Stimulated activated CD4-positive, alpha-beta T cell treated with anti-CD3 and anti-CD28 coated beads, Interleukin-4, amount 100 ng/mL, for 1 hour (primary cell): Measurements from ENCODE around the gene DCHS1.

Source experiments
- DNase-seq: peaks from one replicate; pipeline ENCODE4 v3.0.0-alpha.2; 2020

The DCHS1 gene

DNA sequence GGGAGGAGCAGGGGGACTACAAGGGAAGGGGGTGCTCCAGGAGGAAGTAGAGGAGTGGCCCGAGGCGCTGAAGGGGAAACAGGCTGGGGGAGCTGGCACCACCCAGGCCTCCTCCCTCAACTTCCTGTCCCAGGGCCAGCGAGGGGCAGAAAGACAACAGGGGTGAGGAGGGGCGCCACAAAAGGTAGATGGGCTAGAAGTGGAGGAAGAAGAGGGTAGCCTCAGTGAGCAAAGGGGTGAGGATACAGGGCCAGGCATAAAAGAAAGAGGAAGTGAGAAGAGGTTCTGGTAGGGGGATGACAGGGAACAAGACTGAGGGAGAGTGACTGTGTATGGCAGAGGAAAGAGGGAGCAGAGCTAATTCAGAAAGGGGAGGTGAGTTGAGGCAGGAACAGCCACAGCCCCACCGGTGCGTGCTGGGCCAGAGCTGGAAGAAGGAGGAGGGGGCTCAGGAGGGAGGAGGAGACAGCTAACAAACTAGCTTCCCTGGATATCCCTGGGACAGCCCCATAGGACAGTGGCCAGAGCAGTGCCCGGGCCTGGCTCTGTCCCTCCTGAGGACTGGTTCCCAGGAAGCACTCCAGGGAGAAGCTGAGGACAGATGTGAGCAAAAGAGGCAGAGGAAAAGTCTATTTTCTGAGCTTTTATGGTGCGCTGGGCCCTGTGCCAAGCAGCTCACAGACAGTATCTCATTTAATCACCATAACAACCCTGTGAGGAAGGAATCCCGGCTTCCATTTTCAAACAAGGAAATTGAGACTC, 8.5 kb downstream of the DCHS1 start:
- peak; percentile 25 for DNase-seq

DNA sequence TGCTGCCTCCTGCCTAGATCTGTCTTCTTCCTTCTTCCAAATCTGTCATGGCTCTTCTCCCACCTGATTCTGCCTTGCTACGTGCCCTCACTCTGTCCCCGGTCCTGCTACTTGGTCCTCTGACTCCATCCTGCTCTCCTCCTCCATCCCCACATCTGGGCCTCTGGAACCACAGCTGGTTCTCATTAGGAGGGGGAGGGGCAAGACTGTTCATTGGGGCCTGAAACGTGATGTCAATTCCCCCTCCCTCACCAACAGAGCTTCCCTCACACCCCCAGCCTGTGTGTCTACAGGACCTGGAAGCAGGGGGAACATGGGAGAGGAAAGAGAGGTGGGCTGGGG, 9.1 kb downstream of the DCHS1 start:
- no peak for DNase-seq

GRCh38 chr11:6646071-6646470, 9.5 kb downstream of the DCHS1 start:
- DNase-seq: no peak

- no peak for DNase-seq
Measured at GRCh38 chr11:6642957-6643356, 12.7 kb downstream of the DCHS1 start.

- no peak for DNase-seq
Measured at GRCh38 chr11:6640985-6641701, 14.5 kb downstream of the DCHS1 start.

DNA sequence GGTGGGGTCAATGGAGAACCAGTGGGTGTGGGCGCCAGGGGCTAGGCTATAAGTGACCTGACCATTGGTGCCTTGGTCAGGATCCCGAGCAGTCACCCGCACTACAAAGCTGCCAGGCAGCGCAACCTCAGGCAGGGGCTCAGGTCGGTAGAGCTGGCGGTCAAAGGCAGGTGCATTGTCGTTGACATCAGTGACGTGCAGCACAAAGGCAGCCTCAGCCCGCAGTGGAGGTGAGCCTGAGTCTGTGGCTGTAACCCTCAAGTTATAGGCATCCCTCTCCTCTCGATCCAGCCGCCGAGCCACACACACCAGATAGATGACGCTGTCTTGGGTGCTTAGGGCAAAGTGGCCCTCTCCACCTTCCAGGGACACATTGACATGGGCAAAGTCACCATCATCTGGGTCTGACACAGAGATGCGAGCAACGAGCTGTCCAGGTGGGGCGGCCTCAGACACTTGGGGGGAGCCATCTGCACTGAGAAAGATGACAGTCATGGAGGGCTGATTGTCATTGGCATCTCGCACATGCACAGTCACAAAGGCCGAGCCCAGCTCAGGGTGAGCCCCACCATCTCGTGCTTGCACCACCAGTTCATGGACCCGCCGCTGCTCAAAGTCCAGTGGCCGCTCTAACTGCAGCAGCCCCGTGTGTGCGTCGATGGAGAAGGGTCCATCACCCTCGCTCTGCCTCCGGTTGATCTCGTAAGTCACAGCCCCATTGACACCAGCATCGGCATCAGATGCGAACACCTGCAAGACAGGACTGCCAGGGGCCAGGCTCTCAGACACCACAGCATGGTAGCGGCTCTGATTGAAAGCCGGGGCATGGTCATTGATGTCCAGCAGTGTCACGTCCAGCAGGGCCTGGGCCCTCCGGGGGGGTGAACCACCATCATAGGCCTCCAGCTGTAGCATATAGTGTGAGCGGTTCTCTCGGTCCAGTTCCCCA, 15.3 kb downstream of the DCHS1 start:
- DNase-seq: no peak

DNA sequence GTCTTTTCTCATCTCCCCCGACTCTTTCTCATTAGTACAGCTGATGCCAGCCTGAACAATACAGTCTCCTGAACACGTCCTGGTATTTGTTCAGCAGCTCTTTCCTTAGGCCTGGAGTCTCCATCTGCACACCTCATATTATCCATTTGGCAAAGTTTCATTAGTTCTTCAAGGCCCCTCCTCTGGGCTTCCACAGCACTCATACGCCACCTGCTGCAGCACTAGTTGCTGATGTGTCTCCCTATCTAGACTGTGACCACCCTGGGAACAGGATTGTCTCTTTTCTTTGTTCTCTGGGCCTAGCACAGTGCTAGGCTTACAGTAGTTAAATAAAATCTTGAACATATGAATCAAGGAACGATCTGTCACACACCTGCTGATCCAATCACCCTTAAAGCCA, 17.2 kb downstream of the DCHS1 start:
- DNase-seq: no peak

DNA sequence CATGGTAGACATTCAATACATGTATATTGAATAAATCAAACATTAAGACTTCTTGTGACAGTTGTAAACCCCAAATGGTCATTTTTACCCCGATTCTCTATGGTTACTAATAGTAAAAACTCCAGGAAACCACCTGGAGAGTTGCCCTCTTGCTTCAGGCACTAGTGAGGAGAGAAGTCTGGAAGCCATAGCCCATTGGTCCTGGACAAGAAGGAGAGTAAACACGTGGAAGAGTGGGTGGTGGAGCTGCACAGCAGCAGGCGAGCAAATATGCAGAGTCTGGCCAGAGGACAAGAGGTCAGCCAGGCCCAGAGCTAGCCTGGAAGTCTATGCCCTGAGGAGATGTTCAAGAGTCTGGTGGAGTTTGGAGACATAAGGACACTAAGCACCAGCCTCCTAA, 17.7 kb downstream of the DCHS1 start:
- no peak for DNase-seq

GRCh38 chr11:6636480-6636879, 19.1 kb downstream of the DCHS1 start:
- no peak for DNase-seq

DNA sequence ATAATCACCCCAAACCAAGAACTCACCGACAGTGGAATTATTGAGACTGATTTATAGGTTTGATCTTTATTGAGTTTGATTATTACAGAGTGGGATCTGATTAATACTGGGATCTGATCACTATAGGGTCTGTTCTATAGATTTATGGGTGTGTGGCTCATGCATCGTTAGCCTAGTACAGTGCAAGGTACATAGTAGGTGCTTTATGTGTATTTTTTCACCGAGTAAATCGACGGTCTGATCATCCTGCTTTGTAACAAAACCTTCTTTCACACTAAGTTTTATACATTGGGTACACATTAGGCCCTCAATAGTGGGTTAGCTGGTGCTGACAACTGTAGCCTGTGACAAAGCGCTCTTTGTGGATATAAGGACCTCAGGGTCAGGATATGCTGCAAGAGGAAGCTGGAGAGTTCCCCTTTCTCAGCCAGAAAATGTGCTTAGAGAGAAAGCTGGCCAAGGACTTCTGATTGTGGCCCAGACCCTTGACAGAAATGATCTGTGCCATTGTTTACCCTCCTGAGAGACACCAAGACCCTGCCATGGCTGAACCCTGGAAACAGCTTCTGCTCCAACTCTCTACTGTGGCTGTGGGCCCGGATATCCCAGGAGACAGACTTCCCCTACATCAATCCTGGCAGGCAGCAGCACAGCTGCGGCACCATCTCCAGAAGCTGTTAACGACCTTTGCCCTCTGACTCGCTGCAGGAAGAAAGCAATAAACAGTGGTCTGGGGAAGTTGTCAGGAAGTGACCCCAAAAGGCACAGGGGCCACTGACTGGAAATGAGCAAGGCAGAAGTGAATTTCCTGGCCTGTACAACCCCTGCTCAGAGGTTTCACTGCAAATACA, 20.3 kb downstream of the DCHS1 start:
- no peak for DNase-seq

- no peak for DNase-seq
Measured at GRCh38 chr11:6634534-6634933, 21.1 kb downstream of the DCHS1 start.

DNA sequence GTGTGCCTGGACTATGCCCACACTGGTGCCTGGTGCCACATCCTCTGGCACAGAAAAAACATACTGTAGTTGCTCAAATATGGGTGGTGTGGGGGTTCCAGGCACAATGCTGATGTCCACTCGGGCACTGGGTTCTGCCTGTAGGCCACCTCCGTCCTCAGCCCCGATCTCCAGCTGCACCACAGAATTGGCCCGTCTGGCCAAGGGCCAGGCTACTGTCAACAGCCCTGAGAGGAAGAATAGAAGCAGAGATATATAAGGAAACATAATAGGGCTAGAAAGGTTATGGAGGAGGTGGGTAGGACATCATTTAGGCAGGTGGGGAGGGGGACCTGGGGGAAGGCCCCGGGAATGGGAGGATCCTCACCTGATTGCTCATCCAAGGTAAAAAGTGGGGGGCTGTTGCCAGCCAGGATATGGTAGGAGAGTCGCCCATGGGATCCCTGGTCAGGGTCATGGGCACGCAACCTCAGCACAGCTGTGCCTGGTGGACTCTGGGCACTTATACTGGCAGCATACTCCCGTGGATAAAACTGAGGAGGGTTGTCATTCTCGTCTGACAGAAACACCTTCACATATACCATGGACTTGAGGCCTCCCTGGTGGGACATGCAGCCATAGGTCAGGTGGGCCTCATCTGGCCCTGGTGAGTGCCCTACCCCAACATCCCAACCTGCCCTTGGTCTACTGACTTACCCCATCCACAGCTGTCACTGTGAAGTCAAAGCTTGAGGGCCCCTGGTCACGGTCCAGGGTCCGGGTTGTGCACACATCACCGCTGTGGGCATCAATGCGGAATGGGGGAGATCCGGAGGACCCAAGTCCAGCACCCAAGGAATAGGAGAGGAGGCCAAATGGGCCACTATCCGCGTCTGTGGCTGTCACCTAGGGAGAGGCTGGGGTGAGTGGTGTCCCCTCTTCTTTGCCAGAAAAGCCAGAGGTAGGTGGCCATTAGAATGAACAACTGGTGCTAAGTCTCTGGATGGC, 21.9 kb downstream of the DCHS1 start:
- no peak for DNase-seq

DNA sequence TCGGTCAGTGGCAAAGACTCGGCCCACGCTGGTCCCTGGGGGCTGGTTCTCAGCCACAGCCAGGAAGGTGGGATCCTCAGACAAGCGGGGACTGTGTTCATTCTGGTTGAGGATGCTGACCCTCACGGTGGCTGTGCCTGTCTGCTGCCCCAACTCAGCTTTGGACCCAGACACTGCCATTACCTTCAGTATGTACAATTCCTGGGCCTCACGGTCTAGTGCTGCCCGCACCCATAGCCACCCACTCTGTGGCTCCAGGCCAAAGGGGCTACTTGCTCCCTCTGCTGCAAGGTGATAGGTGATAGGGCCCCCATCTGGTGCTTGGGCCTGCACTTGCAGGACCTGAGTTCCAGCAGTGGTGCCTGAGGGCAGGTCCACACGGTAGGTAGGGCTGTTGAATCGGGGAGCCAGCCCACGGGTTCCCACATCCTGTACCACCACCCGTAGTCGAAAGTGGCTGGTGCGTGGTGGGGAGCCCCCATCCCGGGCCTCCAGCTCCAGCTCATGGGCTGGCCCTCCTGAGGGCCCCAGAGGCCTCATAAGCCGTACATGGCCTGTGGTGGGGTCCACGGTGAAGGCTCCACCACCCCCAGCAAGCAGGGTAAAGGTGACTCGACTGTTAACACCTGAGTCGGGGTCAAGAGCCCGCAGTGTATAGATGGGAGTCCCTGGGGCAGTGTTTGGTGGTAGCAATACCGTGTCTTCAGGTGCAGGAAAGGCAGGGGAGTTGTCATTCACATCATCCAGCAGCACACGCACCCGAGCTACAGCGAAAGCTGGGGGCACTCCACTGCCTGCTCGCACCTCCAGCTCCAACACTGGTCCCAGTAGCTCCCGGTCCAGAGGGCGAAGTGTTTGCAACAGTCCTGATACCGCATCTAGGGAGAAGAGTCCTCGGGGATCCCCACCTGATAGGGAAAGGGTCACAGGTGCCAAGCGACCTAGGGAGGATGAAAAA, 23.2 kb downstream of the DCHS1 start:
- no peak for DNase-seq

DNA sequence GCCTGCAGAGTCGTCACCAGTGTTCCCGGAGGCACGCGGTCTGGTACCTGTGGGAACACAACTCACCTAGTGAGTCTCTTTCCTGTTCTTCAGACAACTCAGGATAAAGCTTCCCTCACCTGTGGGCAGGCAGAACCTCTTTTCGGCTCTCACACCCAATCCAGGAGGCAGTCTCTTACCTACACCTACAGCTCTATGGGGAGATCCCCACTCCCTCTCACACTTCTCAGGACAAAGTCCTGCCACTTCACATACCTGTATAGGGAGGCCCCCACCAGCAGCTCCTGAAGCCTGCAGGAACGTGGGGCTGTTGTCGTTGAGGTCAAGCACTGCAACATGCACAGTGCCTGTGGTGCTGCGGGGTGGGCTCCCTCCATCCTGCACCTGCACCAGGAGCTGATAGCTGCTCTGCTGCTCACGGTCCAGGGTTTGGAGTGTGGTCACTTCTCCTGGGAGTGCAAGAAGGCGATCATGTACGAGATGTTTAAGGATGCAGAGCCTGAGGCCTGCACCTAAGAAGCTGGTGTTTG, 24.2 kb downstream of the DCHS1 start:
- DNase-seq: no peak

GRCh38 chr11:6630632-6631291, 24.8 kb downstream of the DCHS1 start:
- no peak for DNase-seq

GRCh38 chr11:6629892-6630631, 25.5 kb downstream of the DCHS1 start:
- no peak for DNase-seq

- DNase-seq: no peak
Measured at GRCh38 chr11:6629573-6629891, 26.1 kb downstream of the DCHS1 start.

- DNase-seq: no peak
Measured at GRCh38 chr11:6628526-6628925, 27.1 kb downstream of the DCHS1 start.
